HEK293 (cell line): ENCODE results near the gene GNAS.

Experiments used
- ATF2 ChIP-seq: fragments of 450-650 bp; formaldehyde crosslinking; IDR thresholded peaks from 2 replicates; pipeline ENCODE4 v1.5.1; 2016; ENCODE audit warnings: missing biosample characterization, missing genetic modification characterization, low read depth
- BCL6B ChIP-seq: fragments of 450-650 bp; formaldehyde crosslinking; IDR thresholded peaks from 2 replicates; pipeline ENCODE4 v1.5.1; 2017; ENCODE audit warnings: missing biosample characterization, missing genetic modification characterization
- HIC1 ChIP-seq: fragments of 450-650 bp; formaldehyde crosslinking; IDR thresholded peaks from 2 replicates; pipeline ENCODE4 v1.5.1; 2016; ENCODE audit warnings: missing biosample characterization, missing genetic modification characterization
- TSHZ1 ChIP-seq: fragments of 450-650 bp; formaldehyde crosslinking; IDR thresholded peaks from 2 replicates; pipeline ENCODE4 v1.5.1; 2016; ENCODE audit warnings: missing biosample characterization, missing genetic modification characterization, borderline replicate concordance
- WT1 ChIP-seq: fragments of 450-650 bp; formaldehyde crosslinking; IDR thresholded peaks from 2 replicates; pipeline ENCODE4 v1.5.1; 2016; ENCODE audit warnings: missing biosample characterization, missing genetic modification characterization
- ZNF133 ChIP-seq: fragments of 450-650 bp; formaldehyde crosslinking; IDR thresholded peaks from 2 replicates; pipeline ENCODE4 v1.5.1; 2016; ENCODE audit warnings: missing biosample characterization, missing genetic modification characterization
- ZNF175 ChIP-seq: fragments of 450-650 bp; formaldehyde crosslinking; IDR thresholded peaks from 2 replicates; pipeline ENCODE4 v1.5.1; 2016; ENCODE audit warnings: missing biosample characterization, missing genetic modification characterization
- ZNF26 ChIP-seq: fragments of 450-650 bp; formaldehyde crosslinking; IDR thresholded peaks from 2 replicates; pipeline ENCODE4 v1.5.1; 2016; ENCODE audit warnings: missing biosample characterization, missing genetic modification characterization
- ZNF274 ChIP-seq, 2 experiments: fragments of 200-500 bp in 1 of 2; fragments of 450-650 bp in 1 of 2; sonication (Bioruptor generic) in 1 of 2; formaldehyde crosslinking in 1 of 2; IDR thresholded peaks; 2 replicates each; pipeline versions ENCODE4 v1.5.1 to v1.6.1; 2014 to 2016; ENCODE audit warnings: borderline replicate concordance in 1 of 2, inconsistent platforms in 1 of 2, low read length in 1 of 2, missing biosample characterization in 1 of 2, missing genetic modification characterization in 1 of 2
- ZNF341 ChIP-seq: fragments of 450-650 bp; formaldehyde crosslinking; IDR thresholded peaks from 2 replicates; pipeline ENCODE4; 2016; ENCODE audit warnings: low read depth, missing biosample characterization, missing genetic modification characterization
- ZNF518A ChIP-seq: fragments of 450-650 bp; formaldehyde crosslinking; conservative IDR thresholded peaks from 2 replicates; pipeline ENCODE4 v1.5.1; 2016; ENCODE audit warnings: low read depth, missing biosample characterization, missing genetic modification characterization
- ZNF555 ChIP-seq: fragments of 450-650 bp; formaldehyde crosslinking; conservative IDR thresholded peaks from 2 replicates; pipeline ENCODE4 v1.5.1; 2017; ENCODE audit warnings: missing biosample characterization, mild to moderate bottlenecking, missing genetic modification characterization, inconsistent platforms

Gene GNAS

GRCh38 chr20:58891718-58892140 lies 39.2 kb downstream of the GNAS start (continued):
- TF ChIP-seq ZNF26 (tag by site-specific recombination) = no peak
- TF ChIP-seq ZNF133 (tag by site-specific recombination) = no peak
- no peak for TF ChIP-seq ZNF555 (tag by site-specific recombination)
- TF ChIP-seq ATF2 (tag by site-specific recombination) = no peak
- TF ChIP-seq WT1 (tag by site-specific recombination) = no peak
- TF ChIP-seq ZNF274 (IDR thresholded peaks at IDR 0.05; ENCODE audit: low read length) = no peak
- no peak for TF ChIP-seq ZNF274 (tag by site-specific recombination; IDR thresholded peaks at IDR 0.05; ENCODE audit: borderline replicate concordance)
- TF ChIP-seq ZNF341 (tag by site-specific recombination) = no peak
- TF ChIP-seq ZNF175 (tag by site-specific recombination) = no peak
- TF ChIP-seq TSHZ1 (tag by site-specific recombination) = no peak
- no peak for TF ChIP-seq HIC1 (tag by site-specific recombination)
- no peak for TF ChIP-seq BCL6B (tag by site-specific recombination)
- TF ChIP-seq ZNF518A = no peak
